Fibroblast of skin of back (primary cell): ENCODE measurements around the gene RPP25. TPM values are rescaled to one million over a fixed set of nuclear protein-coding genes. Genes with fewer than 3 reads are reported as not detected.

Experiments
- DNase-seq: peaks from one replicate; pipeline ENCODE4 v3.0.0-alpha.2; 2013
- polyA plus RNA-seq, 2 experiments: library from polyadenylated mRNA; unstranded; fragments of 120-200 nt; gene quantifications; one replicate each; pipeline ENCODE4 v1.2.1, GENCODE V29; 2013; ENCODE audit not compliant: insufficient read length in 2 of 2

Gene RPP25
- polyA plus RNA-seq (2013, experiment 1 of 2; ENCODE audit: insufficient read length), result 5.0 TPM
- 2.2 TPM for polyA plus RNA-seq (2013, experiment 2 of 2; ENCODE audit: insufficient read length)

- peak; percentile 75 for DNase-seq
Measured at GRCh38 chr15:74956648-74957475, at the start of gene RPP25. RPP25 (minus strand) TSS chr15:74956772; CDS start chr15:74956583, 189 bp downstream.

GRCh38 chr15:75002398-75002797 lies 45.8 kb upstream of the RPP25 start:
- DNase-seq, result no peak

GRCh38 chr15:75001310-75001709 lies 44.7 kb upstream of the RPP25 start:
- DNase-seq, result no peak

GRCh38 chr15:74997543-74997942 lies 41.0 kb upstream of the RPP25 start:
- DNase-seq, result no peak

- no peak for DNase-seq
Measured at GRCh38 chr15:74997141-74997540, 40.6 kb upstream of the RPP25 start.

- no peak for DNase-seq
Measured at GRCh38 chr15:74995779-74996765, 39.5 kb upstream of the RPP25 start.

GRCh38 chr15:74995182-74995778 lies 38.7 kb upstream of the RPP25 start, which contains the start of gene SCAMP5:
SCAMP5 (plus strand) TSS chr15:74995563; CDS start chr15:75011840, 16,277 bp downstream.
- peak; percentile 90 for DNase-seq

GRCh38 chr15:74994685-74995084 lies 38.1 kb upstream of the RPP25 start:
- DNase-seq, result no peak

- no peak for DNase-seq
Measured at GRCh38 chr15:74994236-74994635, 37.7 kb upstream of the RPP25 start.

- DNase-seq, result no peak
Measured at GRCh38 chr15:74992619-74993018, 36.0 kb upstream of the RPP25 start.

GRCh38 chr15:74989527-74989926 lies 33.0 kb upstream of the RPP25 start:
- no peak for DNase-seq

GRCh38 chr15:74988007-74988800 lies 31.6 kb upstream of the RPP25 start:
- DNase-seq, result peak; percentile 25

GRCh38 chr15:74983725-74984231 lies 27.2 kb upstream of the RPP25 start:
- no peak for DNase-seq

GRCh38 chr15:74982183-74982582 lies 25.6 kb upstream of the RPP25 start:
- DNase-seq, result no peak

GRCh38 chr15:74978503-74978902 lies 21.9 kb upstream of the RPP25 start:
- peak; percentile 20 for DNase-seq

GRCh38 chr15:74978077-74978476 lies 21.5 kb upstream of the RPP25 start:
- no peak for DNase-seq

- DNase-seq, result no peak
Measured at GRCh38 chr15:74977599-74977998, 21.0 kb upstream of the RPP25 start.

GRCh38 chr15:74976159-74976558 lies 19.6 kb upstream of the RPP25 start:
- DNase-seq, result no peak

GRCh38 chr15:74967670-74968069 lies 11.1 kb upstream of the RPP25 start:
- DNase-seq, result no peak

- peak; percentile 77 for DNase-seq
Measured at GRCh38 chr15:74964794-74965193, 8.2 kb upstream of the RPP25 start.

- no peak for DNase-seq
Measured at GRCh38 chr15:74963213-74963612, 6.6 kb upstream of the RPP25 start.
